ENCODE measurements around the gene MUC5AC.

GRCh38 chr11:1126491-1126926, 31.2 kb upstream of the MUC5AC start:
- TF ChIP-seq CTCF (IDR thresholded peaks at IDR 0.05), result no peak
- no peak for TF ChIP-seq POLR2A (IDR thresholded peaks at IDR 0.05)

Data from heart left ventricle (tissue), 13 donors.